IPS-18a (cell line): ENCODE data around the gene GLS2.

Source experiments
- H3K27ac ChIP-seq: one replicate; pipeline ENCODE4 v1.5.1; 2013; ENCODE audit warnings: low read length
- H3K27me3 ChIP-seq: one replicate; pipeline ENCODE4 v1.6.1; 2013; ENCODE audit warnings: mild to moderate bottlenecking, low read length; ENCODE audit not compliant: control insufficient read depth, insufficient read depth
- H3K36me3 ChIP-seq: one replicate; pipeline ENCODE4 v1.6.1; 2013; ENCODE audit warnings: low read depth, low read length; ENCODE audit not compliant: control insufficient read depth
- H3K4me1 ChIP-seq: one replicate; pipeline ENCODE4 v1.6.1; 2013; ENCODE audit warnings: low read depth, low read length; ENCODE audit not compliant: control insufficient read depth
- H3K4me3 ChIP-seq: one replicate; pipeline ENCODE4 v1.5.1; 2013; ENCODE audit warnings: low read length
- H3K9ac ChIP-seq: one replicate; pipeline ENCODE4 v1.6.1; 2013; ENCODE audit warnings: mild to moderate bottlenecking, low read length, moderate library complexity
- H3K9me3 ChIP-seq: one replicate; pipeline ENCODE4 v1.6.1; 2013; ENCODE audit warnings: low read depth, low read length; ENCODE audit not compliant: control insufficient read depth

The GLS2 gene

DNA sequence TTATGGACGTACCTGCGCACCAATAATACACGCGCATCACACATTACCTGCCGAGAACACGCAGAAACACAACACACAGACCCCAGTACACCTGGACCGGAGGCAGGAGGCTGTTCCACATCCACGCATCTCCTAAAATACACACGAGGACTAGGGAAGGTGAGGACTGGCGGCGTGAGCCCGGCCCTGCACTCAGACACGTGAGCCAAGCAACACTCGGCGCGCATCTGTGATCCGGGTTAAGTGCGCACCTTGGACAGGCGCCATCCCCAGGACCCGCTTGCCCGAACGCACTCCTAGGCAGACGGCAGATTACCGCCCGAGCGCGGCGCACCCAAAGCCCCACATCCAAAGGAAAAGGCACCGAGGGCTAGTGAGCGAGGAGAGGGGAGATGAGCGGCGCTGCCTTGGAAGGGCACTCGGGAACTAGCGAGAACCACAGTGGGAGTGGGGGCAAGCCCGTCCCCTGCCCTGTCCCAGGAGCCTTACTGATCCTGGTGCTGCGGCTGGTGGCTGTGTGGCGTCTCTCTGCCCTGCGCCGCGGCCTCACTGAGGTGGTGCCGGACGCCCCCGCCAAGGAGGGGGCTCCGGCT, 417 bp downstream of the GLS2 start:
- peak overlapping the region; percentile 75 for H3K4me3 ChIP-seq
- H3K27me3 ChIP-seq: peaks cover 60% of the 10 kb centered on the region
- no peaks in the 10 kb centered on the region for H3K9me3 ChIP-seq
- peak overlapping the region; percentile 29 for H3K9ac ChIP-seq
- no peaks in the 10 kb centered on the region for H3K4me1 ChIP-seq
- H3K36me3 ChIP-seq: no peaks in the 10 kb centered on the region
- H3K27ac ChIP-seq: no peak overlapping the region

DNA sequence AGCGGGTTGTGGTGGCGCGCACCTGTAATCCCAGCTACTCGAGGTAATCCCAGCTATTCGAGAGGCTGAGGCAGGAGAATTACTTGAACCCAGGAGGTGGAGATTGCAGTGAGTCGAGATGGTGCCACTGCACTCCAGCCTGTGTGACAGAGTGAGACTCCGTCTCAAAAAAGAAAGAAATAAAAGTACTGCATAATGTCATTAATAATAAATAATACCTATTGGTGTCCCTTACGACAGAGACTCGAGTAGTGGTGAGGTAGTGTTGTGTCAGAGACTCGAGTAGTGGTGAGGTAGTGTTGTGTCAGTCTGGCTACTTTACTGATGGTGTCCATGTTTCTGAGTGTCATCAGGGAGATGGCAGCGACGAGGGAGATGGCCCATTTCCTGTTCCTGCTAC, 1.3 kb downstream of the GLS2 start:
- H3K9ac ChIP-seq: no peak overlapping the region
- no peak overlapping the region for H3K27ac ChIP-seq
- peaks cover 60% of the 10 kb centered on the region for H3K27me3 ChIP-seq
- no peaks in the 10 kb centered on the region for H3K9me3 ChIP-seq
- peak overlapping the region; percentile 75 for H3K4me3 ChIP-seq
- no peaks in the 10 kb centered on the region for H3K4me1 ChIP-seq
- H3K36me3 ChIP-seq: no peaks in the 10 kb centered on the region

DNA sequence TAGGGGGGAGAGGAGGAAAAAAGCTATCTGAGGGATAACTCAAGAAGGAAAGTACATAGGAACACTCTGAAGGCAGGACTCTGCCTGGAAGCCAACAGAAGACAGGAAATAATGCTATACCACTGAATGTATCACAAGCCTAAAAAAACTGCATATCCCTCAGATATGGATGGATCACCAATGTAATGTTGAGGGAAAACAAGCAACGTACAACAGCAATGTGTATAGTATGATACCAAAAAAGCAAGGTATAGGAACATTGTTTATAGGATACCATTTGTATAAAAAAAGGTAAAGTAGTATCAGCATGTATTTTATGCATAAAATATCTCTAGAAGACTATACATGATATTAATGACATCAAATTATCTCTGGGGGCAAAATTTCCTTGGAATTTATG, 3.4 kb downstream of the GLS2 start:
- Histone ChIP-seq H3K36me3 (no peaks in the 10 kb centered on the region), H3K27me3 (peaks cover 39% of the 10 kb centered on the region), H3K4me3 (no peak overlapping the region), H3K9me3 (no peaks in the 10 kb centered on the region), H3K9ac (no peak overlapping the region), H3K27ac (no peak overlapping the region), H3K4me1 (no peaks in the 10 kb centered on the region)

DNA sequence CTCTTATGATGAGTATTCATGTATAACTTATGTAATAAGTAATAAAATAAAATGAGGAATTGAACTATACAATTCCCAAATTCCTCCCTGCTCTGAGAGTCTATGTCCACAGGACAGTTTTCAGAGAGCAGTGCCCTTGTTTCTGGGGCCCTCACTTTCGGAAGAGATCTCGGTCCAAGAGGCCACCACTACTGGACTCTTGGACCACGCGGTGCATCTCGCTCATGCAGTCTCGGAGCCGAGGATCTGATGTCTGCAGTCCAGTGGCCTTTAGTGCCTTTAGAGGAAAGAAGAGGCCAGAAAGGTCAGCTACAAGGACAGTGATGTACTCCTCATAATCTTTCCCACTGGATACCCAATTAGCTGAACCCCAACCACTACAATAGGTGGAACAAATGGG, 8.3 kb downstream of the GLS2 start:
- no peaks in the 10 kb centered on the region for H3K27me3 ChIP-seq
- H3K9ac ChIP-seq: no peak overlapping the region
- H3K4me1 ChIP-seq: no peaks in the 10 kb centered on the region
- no peak overlapping the region for H3K4me3 ChIP-seq
- no peaks in the 10 kb centered on the region for H3K36me3 ChIP-seq
- no peak overlapping the region for H3K27ac ChIP-seq
- no peaks in the 10 kb centered on the region for H3K9me3 ChIP-seq

DNA sequence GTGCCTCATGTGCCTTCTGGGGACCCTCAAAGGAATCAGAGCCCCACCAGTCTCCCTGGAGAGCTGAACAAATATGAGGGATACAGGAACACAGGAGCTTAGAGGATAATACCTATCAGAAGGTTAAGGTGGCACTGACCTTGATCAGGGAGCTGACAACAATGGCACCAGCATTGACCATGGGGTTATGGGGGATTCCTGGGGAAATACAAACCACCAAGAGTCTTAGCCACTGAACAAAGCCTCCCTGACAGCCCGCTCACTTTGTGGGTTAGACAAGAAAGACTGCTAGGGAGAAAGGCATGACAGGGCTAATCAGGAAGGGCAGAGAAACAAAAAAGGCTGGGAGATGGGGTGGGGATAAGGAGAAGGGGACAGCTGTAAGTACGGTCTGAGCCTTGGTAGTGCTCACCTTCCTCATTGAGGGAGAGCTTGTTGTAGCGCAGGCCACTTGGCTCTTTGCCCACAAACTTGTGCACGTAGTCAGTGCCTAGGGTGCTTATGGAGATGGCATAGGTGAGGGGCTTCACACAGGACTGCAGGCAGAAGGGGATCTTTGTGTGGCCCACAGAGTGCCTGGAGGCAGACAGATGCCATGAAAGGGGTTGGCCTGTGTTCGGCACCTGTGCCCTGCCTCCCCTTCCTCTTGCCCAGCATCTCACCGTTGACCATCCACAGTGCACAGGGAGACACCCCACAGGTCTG, 10.3 kb downstream of the GLS2 start:
- H3K9me3 ChIP-seq: no peaks in the 10 kb centered on the region
- no peak overlapping the region for H3K27ac ChIP-seq
- no peak overlapping the region for H3K9ac ChIP-seq
- H3K4me1 ChIP-seq: no peaks in the 10 kb centered on the region
- no peaks in the 10 kb centered on the region for H3K27me3 ChIP-seq
- peaks cover 4% of the 10 kb centered on the region for H3K36me3 ChIP-seq
- no peak overlapping the region for H3K4me3 ChIP-seq

DNA sequence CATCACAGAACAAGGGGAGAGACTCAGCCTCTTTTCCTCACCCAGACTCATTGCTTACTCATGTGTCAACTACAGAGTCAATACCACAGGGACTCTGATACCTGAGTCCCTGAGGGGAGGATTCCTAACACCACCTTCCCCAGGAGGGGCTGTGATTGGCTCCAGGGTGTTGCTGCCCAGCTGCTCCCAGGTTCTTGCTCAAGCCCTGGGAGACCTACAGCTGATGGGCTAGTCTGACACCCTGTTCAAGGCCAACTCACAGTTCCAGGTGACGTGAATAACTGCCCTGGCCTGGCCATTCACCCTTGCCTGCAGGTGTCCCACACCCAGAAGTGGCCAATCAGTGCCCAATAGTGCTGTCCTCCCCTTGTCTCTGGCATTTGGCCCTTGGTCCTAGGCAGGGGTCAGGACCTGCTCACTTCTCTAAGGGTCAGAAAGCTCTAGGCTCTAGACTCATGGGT, 11.0 kb downstream of the GLS2 start:
- H3K27me3 ChIP-seq: no peaks in the 10 kb centered on the region
- H3K4me1 ChIP-seq: no peaks in the 10 kb centered on the region
- H3K36me3 ChIP-seq: peaks cover 6% of the 10 kb centered on the region
- H3K9me3 ChIP-seq: no peaks in the 10 kb centered on the region
- H3K4me3 ChIP-seq: no peak overlapping the region
- no peak overlapping the region for H3K9ac ChIP-seq
- H3K27ac ChIP-seq: no peak overlapping the region

DNA sequence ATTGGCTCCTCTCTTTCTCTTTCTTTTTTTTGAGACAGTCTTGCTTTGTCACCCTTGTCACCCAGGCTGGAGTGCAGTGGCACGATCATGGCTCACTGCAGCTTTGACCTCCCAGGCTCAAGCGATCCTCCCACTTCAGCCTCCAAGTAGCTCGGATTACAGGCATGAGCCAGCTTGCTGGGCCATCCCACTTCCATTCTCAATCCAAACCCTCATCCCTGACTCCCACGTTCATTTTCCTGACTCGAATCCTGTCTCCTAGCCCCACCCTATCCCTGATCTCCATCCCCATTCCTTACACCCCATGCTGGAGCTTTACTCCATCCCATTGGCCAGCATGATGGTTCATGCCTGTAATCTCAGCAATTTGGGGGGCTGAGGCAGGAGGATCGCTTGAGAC, 11.8 kb downstream of the GLS2 start:
- Histone ChIP-seq H3K4me3 (no peak overlapping the region), H3K27me3 (no peaks in the 10 kb centered on the region), H3K36me3 (peaks cover 12% of the 10 kb centered on the region), H3K27ac (no peak overlapping the region), H3K9me3 (no peaks in the 10 kb centered on the region), H3K9ac (no peak overlapping the region), H3K4me1 (no peaks in the 10 kb centered on the region)

DNA sequence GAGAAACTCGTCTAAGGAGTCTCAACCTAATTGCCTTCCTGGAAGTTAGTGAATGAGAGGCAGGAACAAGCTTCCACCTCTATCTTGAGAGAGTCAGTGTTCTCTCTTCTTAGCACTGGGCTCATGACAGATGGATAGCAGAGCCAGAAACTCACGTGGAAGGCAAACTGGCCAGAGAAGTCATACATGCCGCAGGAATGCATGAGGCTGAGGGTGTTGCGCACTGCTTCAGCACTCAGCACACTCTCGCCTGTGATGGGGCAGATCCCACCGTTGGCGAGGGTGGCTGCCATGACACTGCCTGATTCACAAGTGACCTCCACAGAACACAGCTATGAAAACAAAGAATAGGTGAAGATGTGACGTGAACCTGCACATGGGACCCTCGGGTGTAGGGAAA, 13.6 kb downstream of the GLS2 start:
- H3K4me1 ChIP-seq: peaks cover under 1% of the 10 kb centered on the region
- peaks cover 24% of the 10 kb centered on the region for H3K36me3 ChIP-seq
- no peaks in the 10 kb centered on the region for H3K9me3 ChIP-seq
- no peak overlapping the region for H3K27ac ChIP-seq
- no peak overlapping the region for H3K4me3 ChIP-seq
- no peak overlapping the region for H3K9ac ChIP-seq
- H3K27me3 ChIP-seq: no peaks in the 10 kb centered on the region

DNA sequence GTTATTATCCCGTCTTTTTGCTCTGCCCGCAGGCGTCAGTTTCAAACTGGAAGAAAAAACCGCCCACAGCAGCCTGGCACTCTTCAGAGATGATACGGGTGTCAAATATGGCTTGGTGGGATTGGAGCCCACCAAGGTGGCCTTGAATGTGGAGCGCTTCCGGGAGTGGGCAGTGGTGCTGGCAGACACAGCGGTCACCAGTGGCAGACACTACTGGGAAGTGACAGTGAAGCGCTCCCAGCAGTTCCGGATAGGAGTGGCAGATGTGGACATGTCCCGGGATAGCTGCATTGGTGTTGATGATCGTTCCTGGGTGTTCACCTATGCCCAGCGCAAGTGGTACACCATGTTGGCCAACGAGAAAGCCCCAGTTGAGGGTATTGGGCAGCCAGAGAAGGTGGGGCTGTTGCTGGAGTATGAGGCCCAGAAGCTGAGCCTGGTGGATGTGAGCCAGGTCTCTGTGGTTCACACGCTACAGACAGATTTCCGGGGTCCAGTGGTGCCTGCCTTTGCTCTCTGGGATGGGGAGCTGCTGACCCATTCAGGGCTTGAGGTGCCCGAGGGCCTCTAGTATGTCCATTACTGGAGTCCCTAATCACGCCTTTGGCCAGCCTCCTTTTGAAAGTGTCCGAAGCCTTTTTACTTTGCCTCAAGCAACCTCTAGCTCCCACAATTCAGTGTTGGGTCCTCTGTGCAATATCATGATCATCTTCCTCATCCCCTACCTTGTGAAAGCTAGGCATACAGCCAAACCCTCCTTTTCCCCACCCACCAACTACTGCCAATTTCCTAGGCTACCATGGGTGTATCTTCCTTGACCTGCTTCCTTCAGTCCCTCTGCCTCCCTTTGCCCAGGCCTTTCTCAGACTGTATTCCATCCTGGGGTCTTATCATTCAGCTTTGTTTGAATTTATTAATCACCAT, 18.7 kb downstream of the GLS2 start:
- Histone ChIP-seq H3K36me3 (peaks cover 24% of the 10 kb centered on the region), H3K9ac (peak overlapping the region; percentile 100), H3K27me3 (no peaks in the 10 kb centered on the region), H3K9me3 (no peaks in the 10 kb centered on the region), H3K4me1 (peaks cover 5% of the 10 kb centered on the region), H3K27ac (peak overlapping the region; percentile 99), H3K4me3 (peak overlapping the region; percentile 100)

DNA sequence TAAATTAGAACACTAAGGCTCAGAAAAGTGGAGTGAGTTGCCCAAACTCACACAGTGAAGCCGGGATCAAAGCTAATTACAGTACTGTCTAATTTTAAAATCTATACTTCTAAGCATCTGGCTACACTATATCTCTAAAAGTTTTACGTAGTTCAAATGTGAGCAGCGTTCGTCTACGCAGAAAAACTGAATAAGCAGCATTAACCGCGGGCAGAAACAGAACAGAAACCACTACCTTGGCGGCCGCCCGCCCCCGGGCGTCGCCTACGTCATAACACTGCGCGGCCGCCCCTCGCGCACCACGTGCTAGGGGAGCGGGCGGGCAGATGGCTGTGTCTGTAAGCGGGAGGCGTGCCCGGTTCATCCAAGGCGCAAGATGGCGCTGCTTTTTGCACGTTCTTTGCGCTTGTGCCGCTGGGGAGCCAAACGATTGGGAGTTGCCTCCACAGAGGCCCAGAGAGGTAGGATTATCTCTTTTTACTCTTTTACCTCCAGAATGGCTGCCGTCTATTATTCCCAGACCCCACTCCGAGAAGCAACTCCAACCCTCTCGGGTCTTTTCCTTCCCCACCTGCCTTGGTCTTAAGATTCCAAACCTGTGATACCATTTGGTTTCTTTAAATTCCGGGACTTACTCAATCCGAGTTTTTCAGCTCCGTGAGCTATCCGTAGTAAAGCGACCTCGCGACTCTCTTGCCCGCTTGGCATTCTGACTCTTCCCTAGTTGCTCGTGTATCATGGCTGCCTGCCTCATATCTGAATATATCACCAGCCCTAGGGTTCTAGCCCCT, 19.6 kb downstream of the GLS2 start, which contains the start of gene SPRYD4:
Gene SPRYD4 (plus strand): TSS at position 363 of the 791 bp plus-strand sequence. CDS start 14 bp downstream, at position 377.
- Histone ChIP-seq H3K4me3 (peak within 1 kb of the TSS; percentile 100), H3K36me3 (peaks cover 23% of the 10 kb centered on the region), H3K9ac (peak within 1 kb of the TSS; percentile 100), H3K27ac (peak within 1 kb of the TSS; percentile 99), H3K27me3 (no peaks in the 10 kb centered on the region), H3K9me3 (no peaks in the 10 kb centered on the region), H3K4me1 (peaks cover 13% of the 10 kb centered on the region)

DNA sequence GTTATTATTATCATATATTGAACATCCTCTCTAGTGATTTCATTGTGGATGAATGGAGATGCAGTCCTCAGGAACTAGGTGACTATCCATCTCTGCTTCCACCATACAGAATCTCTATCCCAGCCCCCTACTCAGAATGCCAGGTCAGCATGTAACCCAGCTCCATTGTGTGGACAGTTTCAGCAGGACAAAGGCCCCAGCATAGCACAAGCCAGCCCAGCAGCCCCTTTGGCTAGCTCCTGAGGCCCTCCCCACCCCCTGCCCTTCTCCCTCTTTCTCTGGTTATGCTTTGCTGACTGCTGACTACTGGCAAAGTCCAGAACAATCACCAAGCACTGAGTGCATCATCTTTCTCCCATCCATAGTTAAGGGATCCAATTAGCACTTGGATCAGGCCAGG, 25.4 kb downstream of the GLS2 start:
- no peak overlapping the region for H3K4me3 ChIP-seq
- peaks cover 18% of the 10 kb centered on the region for H3K4me1 ChIP-seq
- H3K27ac ChIP-seq: no peak overlapping the region
- H3K27me3 ChIP-seq: no peaks in the 10 kb centered on the region
- H3K36me3 ChIP-seq: no peaks in the 10 kb centered on the region
- H3K9ac ChIP-seq: peak overlapping the region; percentile 19
- no peaks in the 10 kb centered on the region for H3K9me3 ChIP-seq
